Naive B cell (primary cell): ENCODE data around the gene P3H1. TPM values are rescaled to one million over a fixed set of nuclear protein-coding genes. Genes with fewer than 3 reads are reported as not detected.

Experiments used
- ATAC-seq, 2 donors: fragments of 150-1000 bp; cut with Tn5 transposase; 2 replicates each; pipeline ENCODE4 v1.10.0; 2021; ENCODE audit warnings: low read depth in 2 of 2, mild to moderate bottlenecking in 2 of 2, moderate library complexity in 2 of 2
- DNase-seq: peaks from one replicate; pipeline ENCODE4 v3.0.0; 2022
- H3K27ac Mint-ChIP-seq, 6 donors: one replicate each; pipeline ENCODE4 v1.8.0; 2020 to 2022; ENCODE audit warnings: mild to moderate bottlenecking in 6 of 6, mixed read lengths in 6 of 6, moderate library complexity in 5 of 6, inconsistent platforms in 2 of 6
- H3K27me3 Mint-ChIP-seq, 3 donors: one replicate each; pipeline ENCODE4 v1.8.0; 2021 to 2022; ENCODE audit warnings: mixed read lengths in 3 of 3, mild to moderate bottlenecking in 1 of 3
- H3K36me3 Mint-ChIP-seq, 2 donors: one replicate each; pipeline ENCODE4 v1.8.0; 2020 to 2022; ENCODE audit warnings: mixed read lengths in 2 of 2, inconsistent platforms in 1 of 2, mild to moderate bottlenecking in 1 of 2
- H3K4me1 Mint-ChIP-seq, 3 donors: one replicate each; pipeline ENCODE4 v1.8.0; 2020 to 2022; ENCODE audit warnings: mixed read lengths in 3 of 3, inconsistent platforms in 1 of 3, mild to moderate bottlenecking in 1 of 3, moderate library complexity in 1 of 3
- H3K4me3 Mint-ChIP-seq, 8 donors: one replicate each; pipeline ENCODE4 v1.8.0; 2020 to 2022; ENCODE audit warnings: mild to moderate bottlenecking in 8 of 8, mixed read lengths in 8 of 8, moderate library complexity in 8 of 8, inconsistent platforms in 2 of 8
- H3K9me3 Mint-ChIP-seq, 7 donors: one replicate each; pipeline ENCODE4 v1.8.0; 2020 to 2022; ENCODE audit warnings: mixed read lengths in 7 of 7, mild to moderate bottlenecking in 5 of 7, inconsistent platforms in 2 of 7, moderate library complexity in 1 of 7
- polyA plus RNA-seq, 6 donors: library from polyadenylated mRNA; unstranded; fragments of 300-500 nt; fragmentation: Illumina TruSeq; gene quantifications; one replicate each; pipeline ENCODE4 v1.2.3, GENCODE V29; 2021; ENCODE audit warnings: low read depth in 6 of 6

The P3H1 gene
- polyA plus RNA-seq, 6 donors from 2014 or later, result 6.1 to 13.4 (median 7.0) TPM

- peak within 1 kb of the TSS; percentile 2 to 75 (median 24) for H3K27ac Mint-ChIP-seq
- ATAC-seq (peak; percentile 74 to 78), DNase-seq (peak; percentile 6)
- H3K9me3 Mint-ChIP-seq, result peaks cover 0 to 1% (median 0%) of the 10 kb centered on the region in 7 donors
- peak within 1 kb of the TSS; percentile 70 to 91 (median 88) for H3K4me3 Mint-ChIP-seq
- H3K27me3 Mint-ChIP-seq, result no peaks in the 10 kb centered on the region
- peaks cover 13 to 21% (median 21%) of the 10 kb centered on the region in 3 donors for H3K4me1 Mint-ChIP-seq
- H3K36me3 Mint-ChIP-seq, result peaks cover 14 to 15% of the 10 kb centered on the region in 2 donors
These were observed 18.3 kb upstream of the P3H1 start, which contains the start of gene TMEM269 for GRCh38 chr1:42784946-42785693. TSS of gene TMEM269 (plus strand) at chr1:42784991. CDS start at chr1:42789894, 4,903 bp downstream.

GRCh38 chr1:42784547-42784945 lies 17.7 kb upstream of the P3H1 start:
- Mint-ChIP-seq H3K36me3 (peaks cover 14 to 15% of the 10 kb centered on the region in 2 donors), H3K27ac (peak overlapping the region in 1 of 6 donors; percentile 44), H3K27me3 (no peaks in the 10 kb centered on the region), H3K4me1 (peaks cover 13 to 21% (median 21%) of the 10 kb centered on the region in 3 donors), H3K4me3 (peak overlapping the region in 5 of 8 donors; percentile 70 to 89 (median 87)), H3K9me3 (peaks cover 0 to 1% (median 0%) of the 10 kb centered on the region in 7 donors)
- ATAC-seq (no peak), DNase-seq (no peak)

GRCh38 chr1:42783092-42783491 lies 16.3 kb upstream of the P3H1 start:
- no peak overlapping the region for H3K4me3 Mint-ChIP-seq
- no peak overlapping the region for H3K27ac Mint-ChIP-seq

GRCh38 chr1:42780176-42780575 lies 13.3 kb upstream of the P3H1 start:
- no peak for ATAC-seq
- Mint-ChIP-seq H3K4me3 (no peak overlapping the region), H3K36me3 (peaks cover 25 to 38% of the 10 kb centered on the region in 2 donors), H3K9me3 (peaks cover 0 to 1% (median 0%) of the 10 kb centered on the region in 7 donors), H3K27me3 (no peaks in the 10 kb centered on the region), H3K4me1 (peaks cover 11 to 24% (median 14%) of the 10 kb centered on the region in 3 donors), H3K27ac (no peak overlapping the region)
- DNase-seq, result no peak

More at GRCh38 chr1:42783092-42783491, 16.3 kb upstream of the P3H1 start:
- ATAC-seq (no peak), DNase-seq (no peak)
- Mint-ChIP-seq H3K36me3 (peaks cover 16 to 21% of the 10 kb centered on the region in 2 donors), H3K4me1 (peaks cover 20 to 27% (median 21%) of the 10 kb centered on the region in 3 donors), H3K27me3 (no peaks in the 10 kb centered on the region), H3K9me3 (peaks cover 0 to 1% (median 0%) of the 10 kb centered on the region in 7 donors)

DNA sequence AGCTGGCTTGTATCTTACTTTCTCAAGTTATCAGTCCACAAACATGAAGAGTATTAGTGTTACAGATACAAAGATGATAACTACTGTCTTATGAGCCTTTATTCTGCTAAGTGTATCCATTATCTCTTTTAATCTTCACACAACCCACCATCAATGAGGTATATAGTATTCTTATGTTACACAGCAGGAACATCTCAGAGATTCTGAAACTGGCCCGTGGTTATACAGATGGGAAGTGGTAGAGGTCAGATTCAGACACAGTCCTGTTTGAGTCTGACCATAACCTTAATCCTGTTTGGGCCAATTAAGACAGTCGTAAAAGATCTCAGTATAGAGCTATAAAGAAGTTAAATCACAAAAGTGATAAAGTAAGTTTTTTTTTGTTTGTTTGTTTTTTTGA lies 12.9 kb upstream of the P3H1 start:
- H3K27ac Mint-ChIP-seq, result peak overlapping the region in 1 of 6 donors; percentile 53
- DNase-seq, result no peak
- peaks cover 0 to 1% (median 0%) of the 10 kb centered on the region in 7 donors for H3K9me3 Mint-ChIP-seq
- H3K4me1 Mint-ChIP-seq, result peaks cover 10 to 20% (median 14%) of the 10 kb centered on the region in 3 donors
- H3K27me3 Mint-ChIP-seq, result no peaks in the 10 kb centered on the region
- H3K36me3 Mint-ChIP-seq, result peaks cover 25 to 43% of the 10 kb centered on the region in 2 donors
- ATAC-seq, result no peak
- H3K4me3 Mint-ChIP-seq, result peak overlapping the region in 1 of 8 donors; percentile 2

DNA sequence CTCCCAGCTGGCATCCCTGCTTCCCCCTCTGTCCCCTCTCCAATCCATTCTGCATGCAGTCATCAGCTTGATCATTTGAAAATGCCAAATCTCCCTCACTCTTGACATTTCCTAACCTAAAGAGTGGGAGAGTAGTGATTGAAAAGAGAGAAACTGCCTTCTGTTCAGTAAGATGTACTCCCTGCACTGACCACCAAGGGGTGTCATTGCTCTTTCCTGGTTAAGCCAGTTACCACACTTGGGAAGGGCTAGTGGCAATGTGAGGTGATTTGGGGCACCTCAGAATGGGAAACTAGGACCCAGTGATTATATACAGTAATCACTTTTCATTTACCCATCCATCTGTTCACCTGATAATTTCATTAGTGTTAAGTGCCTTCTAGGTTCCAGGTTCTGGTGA lies 11.0 kb upstream of the P3H1 start:
- ATAC-seq (peak in 1 of 2 donors; percentile 47), DNase-seq (peak; percentile 14)
- Mint-ChIP-seq H3K4me3 (no peak overlapping the region), H3K27ac (peak overlapping the region in 2 of 6 donors; percentile 61 to 83), H3K4me1 (peaks cover 11 to 18% (median 18%) of the 10 kb centered on the region in 3 donors), H3K36me3 (peaks cover 25 to 39% of the 10 kb centered on the region in 2 donors), H3K9me3 (peaks cover 0 to 1% (median 0%) of the 10 kb centered on the region in 7 donors), H3K27me3 (no peaks in the 10 kb centered on the region)

DNA sequence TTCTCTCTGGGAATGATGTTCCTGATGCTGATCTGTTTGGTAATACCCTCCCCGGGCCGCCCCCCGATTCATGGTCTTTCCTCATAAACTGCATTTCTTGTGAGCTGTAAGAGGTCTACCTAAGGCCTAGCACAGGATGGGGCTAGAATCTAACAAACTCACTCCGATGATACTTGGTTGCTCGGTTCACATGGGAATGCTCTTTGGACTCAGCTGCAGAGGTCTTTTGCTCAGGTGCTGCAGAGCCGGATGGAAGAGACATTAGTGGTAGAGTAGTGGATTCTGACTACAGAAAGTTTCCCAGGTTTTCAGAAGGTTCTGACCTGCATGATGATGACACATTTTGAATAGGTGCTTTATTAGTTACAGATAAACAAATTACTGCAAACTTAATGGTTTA lies 9.7 kb upstream of the P3H1 start:
- peaks cover 19 to 35% of the 10 kb centered on the region in 2 donors for H3K36me3 Mint-ChIP-seq
- no peaks in the 10 kb centered on the region for H3K27me3 Mint-ChIP-seq
- no peak overlapping the region for H3K4me3 Mint-ChIP-seq
- no peak for DNase-seq
- no peak overlapping the region for H3K27ac Mint-ChIP-seq
- peaks cover 11 to 25% (median 20%) of the 10 kb centered on the region in 3 donors for H3K4me1 Mint-ChIP-seq
- ATAC-seq, result no peak
- H3K9me3 Mint-ChIP-seq, result no peaks in the 10 kb centered on the region

DNA sequence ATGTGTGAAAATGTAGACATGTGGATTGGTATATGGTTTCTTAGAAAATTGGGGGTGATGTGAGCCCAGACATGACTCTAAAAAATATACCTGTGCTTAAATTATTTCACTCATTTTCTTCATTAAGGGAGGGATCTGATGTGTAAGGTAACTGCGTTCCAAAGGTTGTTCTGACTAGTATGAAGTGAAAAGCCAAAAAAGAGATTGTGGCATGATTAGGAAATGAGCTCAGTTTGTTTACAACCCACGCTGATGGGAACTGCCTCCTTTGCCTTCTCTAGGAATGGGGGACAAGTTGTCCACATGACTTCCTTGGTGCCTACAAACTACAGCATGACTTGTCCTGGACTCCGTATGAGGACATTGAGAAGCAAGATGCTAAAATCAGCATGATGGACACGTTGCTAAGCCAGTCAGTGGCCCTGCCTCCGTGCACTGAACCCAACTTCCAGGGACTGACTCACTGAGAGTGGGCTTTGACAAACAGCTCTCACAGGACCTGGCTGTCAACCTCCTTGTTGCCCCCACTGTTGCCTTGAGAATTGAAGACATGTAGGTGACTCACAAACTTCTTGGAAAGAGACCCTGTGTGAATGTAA lies 8.2 kb upstream of the P3H1 start:
- H3K9me3 Mint-ChIP-seq, result no peaks in the 10 kb centered on the region
- H3K27me3 Mint-ChIP-seq, result no peaks in the 10 kb centered on the region
- H3K27ac Mint-ChIP-seq, result peak overlapping the region in 1 of 6 donors; percentile 33
- H3K4me3 Mint-ChIP-seq, result no peak overlapping the region
- peaks cover 19 to 27% of the 10 kb centered on the region in 2 donors for H3K36me3 Mint-ChIP-seq
- DNase-seq (no peak), ATAC-seq (no peak)
- peaks cover 17 to 31% (median 22%) of the 10 kb centered on the region in 3 donors for H3K4me1 Mint-ChIP-seq

DNA sequence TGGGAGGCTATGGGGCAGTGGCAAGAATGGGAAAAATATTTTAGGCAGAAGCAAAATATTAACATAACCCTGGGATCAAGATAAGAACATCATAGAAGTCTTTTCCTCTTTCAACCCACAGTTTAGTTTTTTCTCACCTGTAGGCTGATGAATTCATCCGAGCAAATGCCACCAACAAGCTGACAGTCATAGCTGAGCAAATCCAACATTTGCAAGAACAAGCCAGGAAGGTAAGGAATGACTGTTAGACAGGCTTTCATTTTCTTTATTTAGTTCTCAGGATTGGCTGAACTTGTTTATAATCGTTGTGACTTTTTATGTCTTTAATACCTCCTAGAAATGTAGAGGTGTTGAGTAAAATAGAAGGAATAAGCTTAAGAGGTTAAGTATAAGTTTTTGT lies 6.6 kb upstream of the P3H1 start:
- H3K27ac Mint-ChIP-seq, result peak overlapping the region in 1 of 6 donors; percentile 77
- H3K9me3 Mint-ChIP-seq, result no peaks in the 10 kb centered on the region
- no peak for ATAC-seq
- no peak overlapping the region for H3K4me3 Mint-ChIP-seq
- no peaks in the 10 kb centered on the region for H3K27me3 Mint-ChIP-seq
- no peak for DNase-seq
- H3K36me3 Mint-ChIP-seq, result peaks cover 16 to 27% of the 10 kb centered on the region in 2 donors
- peaks cover 25 to 29% (median 26%) of the 10 kb centered on the region in 3 donors for H3K4me1 Mint-ChIP-seq

DNA sequence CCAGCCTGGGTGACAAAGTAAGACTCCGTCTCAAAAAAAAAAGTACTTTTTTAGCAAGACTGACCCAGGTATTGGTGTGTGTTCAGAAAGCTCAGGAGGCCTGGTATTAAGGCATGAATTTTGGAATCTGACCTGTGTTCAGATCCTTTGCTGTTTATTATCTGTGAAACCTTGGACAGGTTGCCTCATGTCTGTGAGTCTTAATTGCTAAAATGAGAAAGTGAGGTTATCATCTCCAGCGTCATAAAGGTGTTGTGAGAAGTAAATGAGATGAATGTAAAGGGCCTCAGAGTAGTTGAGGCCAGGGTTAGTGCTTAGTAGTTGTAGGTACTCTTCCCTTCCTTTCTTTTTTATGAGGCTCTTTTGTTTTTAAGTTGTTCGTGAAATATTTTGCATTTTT lies 3.0 kb upstream of the P3H1 start:
- no peak for DNase-seq
- H3K4me3 Mint-ChIP-seq, result peak overlapping the region in 2 of 8 donors; percentile 35 to 47
- H3K36me3 Mint-ChIP-seq, result peaks cover under 1 to 8% of the 10 kb centered on the region in 2 donors
- no peak overlapping the region for H3K27ac Mint-ChIP-seq
- H3K9me3 Mint-ChIP-seq, result no peaks in the 10 kb centered on the region
- no peak for ATAC-seq
- peaks cover 20 to 29% (median 23%) of the 10 kb centered on the region in 3 donors for H3K4me1 Mint-ChIP-seq
- no peaks in the 10 kb centered on the region for H3K27me3 Mint-ChIP-seq

DNA sequence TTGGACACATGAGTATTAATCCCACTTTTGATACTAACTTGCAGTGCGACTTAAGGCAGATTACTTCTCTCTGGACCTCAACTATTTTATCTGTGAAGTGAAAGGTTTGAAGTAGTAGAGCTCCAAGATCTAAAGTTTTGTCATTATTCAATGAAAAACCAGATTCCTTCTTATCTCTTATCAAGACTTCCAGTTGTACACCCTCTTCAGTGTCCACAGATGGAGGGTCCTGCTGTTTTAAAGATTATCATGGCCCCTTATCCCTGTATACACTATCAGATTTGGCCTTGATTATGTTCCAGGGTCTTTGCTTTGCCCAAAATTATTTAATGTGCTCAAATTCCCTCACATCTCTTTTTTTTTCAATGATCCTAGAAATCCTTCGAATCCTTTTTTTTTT lies 1.3 kb upstream of the P3H1 start:
- Mint-ChIP-seq H3K4me1 (peaks cover 19 to 29% (median 20%) of the 10 kb centered on the region in 3 donors), H3K9me3 (no peaks in the 10 kb centered on the region), H3K27me3 (no peaks in the 10 kb centered on the region), H3K36me3 (peaks cover 0 to 8% of the 10 kb centered on the region in 2 donors), H3K27ac (peak overlapping the region in 1 of 6 donors; percentile 95), H3K4me3 (peak overlapping the region in 1 of 8 donors; percentile 97)
- DNase-seq, result no peak
- ATAC-seq, result no peak

GRCh38 chr1:42767510-42768000 lies 727 bp upstream of the P3H1 start:
- Mint-ChIP-seq H3K27ac (peak overlapping the region in 5 of 6 donors; percentile 89 to 98 (median 96)), H3K9me3 (no peaks in the 10 kb centered on the region)

More at GRCh38 chr1:42767510-42768000, 727 bp upstream of the P3H1 start:
- DNase-seq, result no peak
- Mint-ChIP-seq H3K4me3 (peak overlapping the region in 1 of 8 donors; percentile 97), H3K4me1 (peaks cover 15 to 29% (median 18%) of the 10 kb centered on the region in 3 donors), H3K36me3 (peaks cover 0 to 8% of the 10 kb centered on the region in 2 donors), H3K27me3 (no peaks in the 10 kb centered on the region)
- no peak for ATAC-seq
